HepG2 (cell line): ENCODE measurements around the gene SLC29A2. TPM values are rescaled to one million over a fixed set of nuclear protein-coding genes. Genes with fewer than 3 reads are reported as not detected.
A peak's percentile ranks its signal among the peaks of the same experiment; 100 is the strongest.

ENCODE experiments used
- FOSL2 ChIP-seq: sonication (generic); formaldehyde crosslinking; IDR thresholded peaks from 2 replicates; pipeline ENCODE4 v1.4.0; 2020; ENCODE audit warnings: missing genetic modification reagents
- KDM5B ChIP-seq: sonication (generic); formaldehyde crosslinking; IDR thresholded peaks from 2 replicates; pipeline ENCODE4 v1.4.0; 2020; ENCODE audit warnings: missing genetic modification reagents, mild to moderate bottlenecking, borderline replicate concordance
- MEF2D ChIP-seq: sonication (generic); formaldehyde crosslinking; IDR thresholded peaks from 2 replicates; pipeline ENCODE4 v1.5.1; 2020; ENCODE audit warnings: mild to moderate bottlenecking, missing genetic modification reagents
- MTA3 ChIP-seq: sonication (generic); formaldehyde crosslinking; IDR thresholded peaks from 2 replicates; pipeline ENCODE4 v1.4.0; 2020; ENCODE audit warnings: missing genetic modification reagents
- ONECUT2 ChIP-seq: sonication (generic); formaldehyde crosslinking; IDR thresholded peaks from 2 replicates; pipeline ENCODE4 v1.4.0; 2020; ENCODE audit warnings: missing genetic modification reagents
- SPEN ChIP-seq: sonication (generic); formaldehyde crosslinking; IDR thresholded peaks from 2 replicates; pipeline ENCODE4 v1.5.1; 2020; ENCODE audit warnings: low read depth, mild to moderate bottlenecking, missing genetic modification reagents
- ZC3H13 ChIP-seq: sonication (generic); formaldehyde crosslinking; IDR thresholded peaks from 2 replicates; pipeline ENCODE4 v1.8.1; 2023; ENCODE audit warnings: mild to moderate bottlenecking, missing genetic modification reagents, moderate library complexity
- ZMAT3 ChIP-seq: sonication (generic); formaldehyde crosslinking; conservative IDR thresholded peaks from 2 replicates; pipeline ENCODE4 v1.7.0; 2021; ENCODE audit warnings: missing genetic modification reagents
- ZNF224 ChIP-seq: sonication (generic); formaldehyde crosslinking; IDR thresholded peaks from 2 replicates; pipeline ENCODE4 v1.5.0; 2020; ENCODE audit warnings: mild to moderate bottlenecking, missing genetic modification reagents
- ZNF256 ChIP-seq: sonication (generic); formaldehyde crosslinking; conservative IDR thresholded peaks from 2 replicates; pipeline ENCODE4 v1.4.0; 2020; ENCODE audit warnings: missing genetic modification reagents
- ZNF382 ChIP-seq: sonication (generic); formaldehyde crosslinking; IDR thresholded peaks from 2 replicates; pipeline ENCODE4 v1.5.0; 2020; ENCODE audit warnings: missing genetic modification reagents, mild to moderate bottlenecking, borderline replicate concordance
- ZNF44 ChIP-seq: sonication (generic); formaldehyde crosslinking; IDR thresholded peaks from 2 replicates; pipeline ENCODE4 v1.5.1; 2020; ENCODE audit warnings: mild to moderate bottlenecking, missing genetic modification reagents
- ZSCAN30 ChIP-seq: sonication (generic); formaldehyde crosslinking; IDR thresholded peaks from 2 replicates; pipeline ENCODE4 v1.5.0; 2020; ENCODE audit warnings: mild to moderate bottlenecking, missing genetic modification reagents
- polyA plus RNA-seq, 8 experiments: library from polyadenylated mRNA; depleted of rRNA in 3 of 8; stranded (reverse) in 7 of 8; unstranded in 1 of 8; fragments of >200 nt; fragmentation: Illumina TruSeq in 4 of 8; extraction: Trizol in 4 of 8; gene quantifications; 2 replicates each; pipeline versions ENCODE4 v1.2.1 to v1.2.3, GENCODE V29; 2011 to 2016; ENCODE audit warnings: low read depth in 4 of 8, missing spikeins in 1 of 8, mixed read lengths in 1 of 8; ENCODE audit not compliant: insufficient read depth in 1 of 8
- total RNA-seq, 5 experiments: library from RNA; depleted of rRNA; stranded (reverse); fragments of >200 nt; fragmentation: Illumina TruSeq; extraction: Trizol; gene quantifications; 2 replicates each; pipeline ENCODE4 v1.2.3, GENCODE V29; 2016; ENCODE audit warnings: low read depth in 1 of 5
- TF ChIP-seq, protein P1 (sequence below): sonication (generic); formaldehyde crosslinking; IDR thresholded peaks from 2 replicates; pipeline ENCODE4 v1.4.0; 2020; ENCODE audit warnings: mild to moderate bottlenecking, missing genetic modification reagents
- TF ChIP-seq, protein P2 (sequence below): sonication (generic); formaldehyde crosslinking; IDR thresholded peaks from 2 replicates; pipeline ENCODE4 v1.4.0; 2020; ENCODE audit warnings: mild to moderate bottlenecking, missing genetic modification reagents, borderline replicate concordance
- TF ChIP-seq, protein P3 (sequence below): sonication (generic); formaldehyde crosslinking; IDR thresholded peaks from 2 replicates; pipeline ENCODE4 v1.5.1; 2020; ENCODE audit warnings: missing genetic modification reagents, mild to moderate bottlenecking, borderline replicate concordance
- TF ChIP-seq, protein P4 (sequence below): sonication (generic); formaldehyde crosslinking; IDR thresholded peaks from 2 replicates; pipeline ENCODE4 v1.9.0; 2021; ENCODE audit warnings: missing genetic modification reagents, mild to moderate bottlenecking, borderline replicate concordance

SLC29A2 gene
- total and polyA plus RNA-seq, 2 of the 13 experiments (the other 11 are each of a cell fraction or from before 2014, with no cell fraction given), result 0.63 to 0.66 TPM

DNA sequence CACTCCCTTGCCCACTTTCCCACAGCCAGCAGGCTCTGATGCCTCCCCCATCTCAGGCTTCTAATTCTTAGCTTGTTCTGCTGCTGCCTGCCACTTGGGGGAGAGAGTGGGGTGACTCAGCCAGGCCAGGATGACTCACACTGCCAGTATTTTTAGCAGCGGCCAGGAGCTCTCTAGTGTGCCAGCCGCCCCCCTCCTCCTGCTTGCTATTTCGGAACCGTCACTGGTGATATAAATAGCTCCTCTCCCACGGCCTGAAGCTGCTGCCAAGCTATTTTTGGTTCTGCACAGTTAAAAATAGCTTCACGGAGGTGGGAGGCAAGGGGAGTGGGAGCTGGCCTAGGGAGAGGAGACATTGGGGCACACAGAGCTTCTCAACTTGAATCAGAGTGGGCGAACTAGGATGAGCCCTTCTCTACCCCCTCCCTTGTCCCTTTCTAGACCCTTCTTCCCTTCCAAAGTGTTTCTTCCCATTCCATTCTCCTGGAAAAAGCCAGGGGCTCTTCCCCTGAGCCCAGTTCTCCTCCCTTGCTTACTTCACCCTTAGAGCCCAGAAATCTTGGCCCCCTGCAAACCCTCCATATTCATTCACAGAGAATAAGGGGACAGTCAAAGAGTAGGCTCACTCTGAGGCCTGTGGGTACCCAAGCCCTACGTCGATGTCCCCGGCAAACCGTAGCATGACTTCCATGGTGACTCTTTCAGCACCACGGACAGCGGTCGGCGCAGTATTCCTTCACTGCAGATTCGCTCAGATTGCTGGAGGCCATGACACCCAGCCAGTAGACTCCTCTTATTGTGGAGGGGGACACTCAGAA, 46.8 kb upstream of the SLC29A2 start (continued):
- TF ChIP-seq, protein P1, sequence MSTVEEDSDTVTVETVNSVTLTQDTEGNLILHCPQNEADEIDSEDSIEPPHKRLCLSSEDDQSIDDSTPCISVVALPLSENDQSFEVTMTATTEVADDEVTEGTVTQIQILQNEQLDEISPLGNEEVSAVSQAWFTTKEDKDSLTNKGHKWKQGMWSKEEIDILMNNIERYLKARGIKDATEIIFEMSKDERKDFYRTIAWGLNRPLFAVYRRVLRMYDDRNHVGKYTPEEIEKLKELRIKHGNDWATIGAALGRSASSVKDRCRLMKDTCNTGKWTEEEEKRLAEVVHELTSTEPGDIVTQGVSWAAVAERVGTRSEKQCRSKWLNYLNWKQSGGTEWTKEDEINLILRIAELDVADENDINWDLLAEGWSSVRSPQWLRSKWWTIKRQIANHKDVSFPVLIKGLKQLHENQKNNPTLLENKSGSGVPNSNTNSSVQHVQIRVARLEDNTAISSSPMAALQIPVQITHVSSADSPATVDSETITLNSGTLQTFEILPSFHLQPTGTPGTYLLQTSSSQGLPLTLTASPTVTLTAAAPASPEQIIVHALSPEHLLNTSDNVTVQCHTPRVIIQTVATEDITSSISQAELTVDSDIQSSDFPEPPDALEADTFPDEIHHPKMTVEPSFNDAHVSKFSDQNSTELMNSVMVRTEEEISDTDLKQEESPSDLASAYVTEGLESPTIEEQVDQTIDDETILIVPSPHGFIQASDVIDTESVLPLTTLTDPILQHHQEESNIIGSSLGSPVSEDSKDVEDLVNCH (CRISPR knock-in tag), result no peak
- TF ChIP-seq ZNF256 (peak; percentile 80; the same call in 1 of the 2 replicates), MEF2D (0 out of 2 replicates have a peak, but pooled peaks have one; percentile 1), ZMAT3 (peak; percentile 93), ZNF382 (CRISPR knock-in tag) (no peak), MTA3 (no peak), ZC3H13 (CRISPR knock-in tag) (0 out of 2 replicates have a peak, but pooled peaks have one; percentile 28), ZSCAN30 (CRISPR knock-in tag) (no peak), ONECUT2 (CRISPR knock-in tag) (0 out of 2 replicates have a peak, but pooled peaks have one; percentile 51), ZNF44 (CRISPR knock-in tag) (no peak), SPEN (CRISPR knock-in tag) (peak; percentile 53; the same call in 1 of the 2 replicates), ZNF224 (CRISPR knock-in tag) (no peak), KDM5B (CRISPR knock-in tag) (no peak), FOSL2 (peak; percentile 92)
- TF ChIP-seq, protein P2, sequence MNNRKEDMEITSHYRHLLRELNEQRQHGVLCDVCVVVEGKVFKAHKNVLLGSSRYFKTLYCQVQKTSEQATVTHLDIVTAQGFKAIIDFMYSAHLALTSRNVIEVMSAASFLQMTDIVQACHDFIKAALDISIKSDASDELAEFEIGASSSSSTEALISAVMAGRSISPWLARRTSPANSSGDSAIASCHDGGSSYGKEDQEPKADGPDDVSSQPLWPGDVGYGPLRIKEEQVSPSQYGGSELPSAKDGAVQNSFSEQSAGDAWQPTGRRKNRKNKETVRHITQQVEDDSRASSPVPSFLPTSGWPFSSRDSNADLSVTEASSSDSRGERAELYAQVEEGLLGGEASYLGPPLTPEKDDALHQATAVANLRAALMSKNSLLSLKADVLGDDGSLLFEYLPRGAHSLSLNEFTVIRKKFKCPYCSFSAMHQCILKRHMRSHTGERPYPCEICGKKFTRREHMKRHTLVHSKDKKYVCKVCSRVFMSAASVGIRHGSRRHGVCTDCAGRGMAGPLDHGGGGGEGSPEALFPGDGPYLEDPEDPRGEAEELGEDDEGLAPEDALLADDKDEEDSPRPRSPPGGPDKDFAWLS, result no peak
- TF ChIP-seq, protein P3, sequence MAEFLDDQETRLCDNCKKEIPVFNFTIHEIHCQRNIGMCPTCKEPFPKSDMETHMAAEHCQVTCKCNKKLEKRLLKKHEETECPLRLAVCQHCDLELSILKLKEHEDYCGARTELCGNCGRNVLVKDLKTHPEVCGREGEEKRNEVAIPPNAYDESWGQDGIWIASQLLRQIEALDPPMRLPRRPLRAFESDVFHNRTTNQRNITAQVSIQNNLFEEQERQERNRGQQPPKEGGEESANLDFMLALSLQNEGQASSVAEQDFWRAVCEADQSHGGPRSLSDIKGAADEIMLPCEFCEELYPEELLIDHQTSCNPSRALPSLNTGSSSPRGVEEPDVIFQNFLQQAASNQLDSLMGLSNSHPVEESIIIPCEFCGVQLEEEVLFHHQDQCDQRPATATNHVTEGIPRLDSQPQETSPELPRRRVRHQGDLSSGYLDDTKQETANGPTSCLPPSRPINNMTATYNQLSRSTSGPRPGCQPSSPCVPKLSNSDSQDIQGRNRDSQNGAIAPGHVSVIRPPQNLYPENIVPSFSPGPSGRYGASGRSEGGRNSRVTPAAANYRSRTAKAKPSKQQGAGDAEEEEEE (CRISPR knock-in tag), result no peak
- TF ChIP-seq, protein P4, sequence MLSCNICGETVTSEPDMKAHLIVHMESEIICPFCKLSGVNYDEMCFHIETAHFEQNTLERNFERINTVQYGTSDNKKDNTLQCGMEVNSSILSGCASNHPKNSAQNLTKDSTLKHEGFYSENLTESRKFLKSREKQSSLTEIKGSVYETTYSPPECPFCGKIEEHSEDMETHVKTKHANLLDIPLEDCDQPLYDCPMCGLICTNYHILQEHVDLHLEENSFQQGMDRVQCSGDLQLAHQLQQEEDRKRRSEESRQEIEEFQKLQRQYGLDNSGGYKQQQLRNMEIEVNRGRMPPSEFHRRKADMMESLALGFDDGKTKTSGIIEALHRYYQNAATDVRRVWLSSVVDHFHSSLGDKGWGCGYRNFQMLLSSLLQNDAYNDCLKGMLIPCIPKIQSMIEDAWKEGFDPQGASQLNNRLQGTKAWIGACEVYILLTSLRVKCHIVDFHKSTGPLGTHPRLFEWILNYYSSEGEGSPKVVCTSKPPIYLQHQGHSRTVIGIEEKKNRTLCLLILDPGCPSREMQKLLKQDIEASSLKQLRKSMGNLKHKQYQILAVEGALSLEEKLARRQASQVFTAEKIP (CRISPR knock-in tag), result no peak
